RCC 7860 (cell line): ENCODE results near the gene PIK3AP1.

Experiments used
- DNase-seq: peaks from one replicate; pipeline ENCODE4 v3.0.0-alpha.2; 2015; ENCODE audit warnings: low spot score
- FAIRE-seq: peaks from 2 replicates; lab custom pipeline; 2012; peaks lifted over from hg19 to GRCh38; lab: Jason Lieb, UNC

The PIK3AP1 gene

GRCh38 chr10:96619120-96619519, 101.2 kb downstream of the PIK3AP1 start:
- DNase-seq (no peak), FAIRE-seq (no peak)

GRCh38 chr10:96618653-96619052, 101.7 kb downstream of the PIK3AP1 start:
- FAIRE-seq (no peak), DNase-seq (no peak)

GRCh38 chr10:96616961-96617360, 103.4 kb downstream of the PIK3AP1 start:
- FAIRE-seq: no peak
- DNase-seq: no peak

GRCh38 chr10:96614515-96614914, 105.8 kb downstream of the PIK3AP1 start:
- peak; percentile 95 for DNase-seq
- FAIRE-seq: peak; percentile 92

- DNase-seq: no peak
- no peak for FAIRE-seq
Observed at GRCh38 chr10:96613576-96613975, 106.7 kb downstream of the PIK3AP1 start.

- FAIRE-seq: no peak
- DNase-seq: no peak
Observed at GRCh38 chr10:96612055-96612830, 108.1 kb downstream of the PIK3AP1 start.

- FAIRE-seq: no peak
- no peak for DNase-seq
Observed at GRCh38 chr10:96610817-96611216, 109.5 kb downstream of the PIK3AP1 start.

GRCh38 chr10:96609510-96609909, 110.8 kb downstream of the PIK3AP1 start:
- DNase-seq (no peak), FAIRE-seq (no peak)

GRCh38 chr10:96608805-96609204, 111.5 kb downstream of the PIK3AP1 start:
- no peak for DNase-seq
- FAIRE-seq: no peak

GRCh38 chr10:96608262-96608661, 112.1 kb downstream of the PIK3AP1 start:
- DNase-seq (no peak), FAIRE-seq (no peak)

GRCh38 chr10:96606946-96607345, 113.4 kb downstream of the PIK3AP1 start:
- no peak for DNase-seq
- FAIRE-seq: no peak

- DNase-seq: peak; percentile 77
- FAIRE-seq: no peak
Observed at GRCh38 chr10:96606216-96606615, 114.1 kb downstream of the PIK3AP1 start.

GRCh38 chr10:96600337-96600736, 120.0 kb downstream of the PIK3AP1 start:
- DNase-seq (no peak), FAIRE-seq (no peak)

GRCh38 chr10:96598846-96599245, 121.5 kb downstream of the PIK3AP1 start:
- FAIRE-seq: no peak

GRCh38 chr10:96596422-96597407, 123.6 kb downstream of the PIK3AP1 start:
- FAIRE-seq (no peak), DNase-seq (no peak)

More at GRCh38 chr10:96598846-96599245, 121.5 kb downstream of the PIK3AP1 start:
- no peak for DNase-seq

GRCh38 chr10:96595741-96596140, 124.6 kb downstream of the PIK3AP1 start:
- no peak for DNase-seq
- no peak for FAIRE-seq

GRCh38 chr10:96591946-96592345, 128.4 kb downstream of the PIK3AP1 start:
- FAIRE-seq: no peak
- no peak for DNase-seq

GRCh38 chr10:96588616-96589419, 131.5 kb downstream of the PIK3AP1 start:
- peak; percentile 10 for FAIRE-seq
- peak; percentile 73 for DNase-seq

GRCh38 chr10:96588060-96588554, 132.2 kb downstream of the PIK3AP1 start:
- FAIRE-seq (peak; percentile 75), DNase-seq (peak; percentile 47)

GRCh38 chr10:96587264-96588059, 132.9 kb downstream of the PIK3AP1 start:
- FAIRE-seq: peak; percentile 10
- DNase-seq: peak; percentile 65
